Mucosa of stomach (tissue), 1 donor: ENCODE data around the gene NAA40.

Source experiments
- H3K27me3 ChIP-seq: one replicate; pipeline ENCODE4 v1.7.0; 2013; ENCODE audit warnings: mild to moderate bottlenecking, low read length; ENCODE audit not compliant: control insufficient read depth, insufficient read depth
- H3K36me3 ChIP-seq: one replicate; pipeline ENCODE4 v1.7.0; 2013; ENCODE audit warnings: low read length; ENCODE audit not compliant: control insufficient read depth, insufficient read depth
- H3K4me1 ChIP-seq: one replicate; pipeline ENCODE4 v1.7.0; 2013; ENCODE audit warnings: mild to moderate bottlenecking, low read length; ENCODE audit not compliant: control insufficient read depth, insufficient read depth
- H3K4me3 ChIP-seq: one replicate; pipeline ENCODE4 v1.7.0; 2013; ENCODE audit warnings: low read length
- H3K9ac ChIP-seq: one replicate; pipeline ENCODE4 v1.7.0; 2013; ENCODE audit warnings: mild to moderate bottlenecking, low read length, moderate library complexity
- H3K9me3 ChIP-seq: one replicate; pipeline ENCODE4 v1.7.0; 2013; ENCODE audit warnings: mild to moderate bottlenecking, low read length, moderate library complexity; ENCODE audit not compliant: control insufficient read depth
- donor health status: Pancreatic carcinoma.

NAA40 gene

GRCh38 chr11:63979426-63979825 is 40.6 kb downstream of the NAA40 start:
- no peaks in the 10 kb centered on the region for H3K9me3 ChIP-seq
- H3K4me3 ChIP-seq = no peak overlapping the region
- H3K27me3 ChIP-seq = no peaks in the 10 kb centered on the region
- H3K4me1 ChIP-seq = peaks cover 26% of the 10 kb centered on the region
- no peaks in the 10 kb centered on the region for H3K36me3 ChIP-seq
- H3K9ac ChIP-seq = peak overlapping the region; percentile 3

DNA sequence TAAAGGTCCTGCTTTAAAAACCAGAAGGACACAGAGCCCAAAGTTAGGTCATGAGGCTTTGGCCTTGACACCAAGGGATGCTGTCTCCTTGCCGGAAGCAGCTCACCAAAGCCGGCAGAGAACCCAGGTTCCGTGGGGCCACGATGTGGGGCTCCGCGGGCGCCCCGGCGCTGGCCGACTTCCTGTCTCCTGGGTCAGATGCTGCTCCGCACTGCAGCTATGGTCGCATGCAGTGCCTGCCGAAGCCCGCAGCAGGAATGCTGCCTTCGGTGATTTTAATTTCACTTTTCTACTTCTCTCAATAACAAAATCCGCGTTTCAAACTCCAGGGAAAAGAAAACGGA is 47.0 kb downstream of the NAA40 start:
- no peaks in the 10 kb centered on the region for H3K27me3 ChIP-seq
- no peaks in the 10 kb centered on the region for H3K36me3 ChIP-seq
- H3K9me3 ChIP-seq = no peaks in the 10 kb centered on the region
- peak overlapping the region; percentile 65 for H3K4me3 ChIP-seq
- peaks cover 11% of the 10 kb centered on the region for H3K4me1 ChIP-seq
- H3K9ac ChIP-seq = peak overlapping the region; percentile 87

DNA sequence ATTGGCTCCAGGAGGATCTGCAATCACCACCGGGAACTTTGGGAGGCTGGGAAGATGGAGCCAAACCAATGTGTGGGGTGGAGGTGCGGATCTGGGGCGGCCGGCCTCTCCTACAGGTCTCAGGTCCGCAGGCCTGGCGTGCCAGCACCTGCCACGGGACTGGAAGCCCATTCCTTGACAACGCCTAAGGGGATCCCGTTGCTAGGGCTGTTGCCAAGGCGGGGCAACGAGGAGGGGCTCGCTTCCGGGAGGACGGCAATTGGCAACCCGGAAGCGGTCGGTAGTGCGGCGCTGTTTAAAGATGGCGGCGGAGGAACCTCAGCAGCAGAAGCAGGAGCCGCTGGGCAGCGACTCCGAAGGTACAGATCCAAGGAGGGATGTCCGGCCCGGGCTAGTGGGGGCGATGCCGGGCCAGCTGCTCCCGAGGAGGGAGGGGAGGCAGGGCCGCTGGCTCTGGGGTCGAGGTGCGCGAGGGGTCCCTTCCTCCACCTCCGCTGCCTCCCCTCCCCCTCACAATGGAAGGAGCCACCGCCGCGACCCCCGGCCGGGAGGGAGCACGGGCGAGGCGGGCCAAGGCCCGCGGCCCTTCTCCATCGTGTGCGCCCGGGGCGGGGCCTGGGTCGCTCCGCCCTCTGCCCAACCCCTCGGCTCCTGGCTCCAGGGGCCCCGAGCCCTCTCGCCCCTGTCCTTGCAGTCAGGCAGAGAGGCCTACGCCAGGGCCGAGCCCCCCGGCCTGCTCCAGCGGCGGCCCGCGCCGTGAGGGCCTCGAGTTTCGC is 47.5 kb downstream of the NAA40 start, which contains the start of gene OTUB1:
Gene OTUB1 (plus strand): TSS at position 283 of the 776 bp plus-strand sequence. CDS start 19 bp downstream, at position 302.
- no peaks in the 10 kb centered on the region for H3K9me3 ChIP-seq
- peaks cover 11% of the 10 kb centered on the region for H3K4me1 ChIP-seq
- H3K27me3 ChIP-seq = no peaks in the 10 kb centered on the region
- no peaks in the 10 kb centered on the region for H3K36me3 ChIP-seq
- peak within 1 kb of the TSS; percentile 65 for H3K4me3 ChIP-seq
- peak within 1 kb of the TSS; percentile 87 for H3K9ac ChIP-seq

GRCh38 chr11:63986932-63987513 is 48.2 kb downstream of the NAA40 start:
- no peaks in the 10 kb centered on the region for H3K9me3 ChIP-seq
- H3K27me3 ChIP-seq = no peaks in the 10 kb centered on the region
- peak overlapping the region; percentile 65 for H3K4me3 ChIP-seq
- peak overlapping the region; percentile 87 for H3K9ac ChIP-seq
- peaks cover 11% of the 10 kb centered on the region for H3K4me1 ChIP-seq
- H3K36me3 ChIP-seq = no peaks in the 10 kb centered on the region

DNA sequence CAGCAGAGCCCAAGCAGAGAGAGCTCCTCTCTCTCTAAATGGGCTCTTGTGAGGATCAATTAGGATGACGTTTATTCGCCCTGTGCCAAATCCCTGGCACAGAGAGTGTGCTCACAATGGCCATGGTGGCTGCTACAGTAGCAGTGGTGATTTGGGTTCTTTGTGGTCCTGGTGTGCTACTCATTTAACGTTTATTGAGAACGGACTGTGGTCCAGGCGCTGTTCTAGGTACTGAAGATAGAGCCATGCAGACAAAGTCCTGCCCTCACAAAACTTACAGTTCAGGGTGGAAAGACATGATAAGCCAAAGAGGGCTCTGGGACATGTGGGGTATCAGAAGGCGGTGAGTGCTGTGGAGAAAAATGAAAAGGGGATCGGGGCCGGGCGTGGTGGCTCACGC is 52.8 kb downstream of the NAA40 start:
- Histone ChIP-seq H3K9ac (no peak overlapping the region), H3K4me1 (peaks cover 6% of the 10 kb centered on the region), H3K9me3 (no peaks in the 10 kb centered on the region), H3K36me3 (no peaks in the 10 kb centered on the region), H3K4me3 (no peak overlapping the region), H3K27me3 (no peaks in the 10 kb centered on the region)

DNA sequence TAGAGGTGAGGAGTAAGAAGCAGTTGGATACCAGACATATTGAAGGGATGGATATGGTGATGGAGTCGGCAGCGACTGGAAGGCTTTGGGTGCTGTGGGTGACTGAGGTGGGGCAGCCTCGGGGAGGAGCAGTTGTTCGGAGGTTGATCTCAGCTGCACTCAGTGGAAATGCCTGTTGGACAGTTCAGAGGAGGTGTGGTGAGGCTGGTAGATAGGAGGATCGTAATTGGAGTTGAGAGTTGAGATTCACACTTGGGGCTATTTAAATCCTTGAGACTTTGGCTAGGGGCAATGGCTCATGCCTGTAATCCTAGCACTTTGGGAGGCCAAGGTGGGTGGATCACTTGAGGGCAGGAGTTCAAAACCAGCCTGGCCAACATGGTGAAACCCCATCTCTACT is 54.3 kb downstream of the NAA40 start:
- no peaks in the 10 kb centered on the region for H3K4me1 ChIP-seq
- no peaks in the 10 kb centered on the region for H3K27me3 ChIP-seq
- H3K36me3 ChIP-seq = no peaks in the 10 kb centered on the region
- no peak overlapping the region for H3K4me3 ChIP-seq
- no peaks in the 10 kb centered on the region for H3K9me3 ChIP-seq
- H3K9ac ChIP-seq = no peak overlapping the region

- Histone ChIP-seq H3K4me3 (no peak overlapping the region), H3K27me3 (no peaks in the 10 kb centered on the region), H3K4me1 (peaks cover 2% of the 10 kb centered on the region), H3K36me3 (no peaks in the 10 kb centered on the region), H3K9ac (no peak overlapping the region), H3K9me3 (no peaks in the 10 kb centered on the region)
These were observed 55.2 kb downstream of the NAA40 start for GRCh38 chr11:63993993-63994392.

DNA sequence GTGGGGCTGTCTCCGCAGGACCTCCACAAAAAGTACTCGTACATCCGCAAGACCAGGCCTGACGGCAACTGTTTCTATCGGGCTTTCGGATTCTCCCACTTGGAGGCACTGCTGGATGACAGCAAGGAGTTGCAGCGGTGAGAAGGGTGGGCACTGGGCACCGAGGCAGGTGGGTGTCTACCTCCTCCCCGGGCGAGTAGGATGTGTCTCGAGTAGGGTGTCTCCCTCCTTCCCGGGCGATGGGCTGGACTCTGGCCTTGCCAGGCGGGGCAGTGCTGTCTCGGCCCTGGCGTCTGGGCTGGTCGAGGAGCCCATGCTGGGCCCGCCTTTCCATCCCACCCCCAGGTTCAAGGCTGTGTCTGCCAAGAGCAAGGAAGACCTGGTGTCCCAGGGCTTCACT is 57.7 kb downstream of the NAA40 start:
- Histone ChIP-seq H3K9me3 (no peaks in the 10 kb centered on the region), H3K36me3 (no peaks in the 10 kb centered on the region), H3K27me3 (peaks cover 10% of the 10 kb centered on the region), H3K9ac (no peak overlapping the region), H3K4me1 (peaks cover 20% of the 10 kb centered on the region), H3K4me3 (no peak overlapping the region)

GRCh38 chr11:63997104-63997700 is 58.4 kb downstream of the NAA40 start:
- H3K4me1 ChIP-seq = peaks cover 20% of the 10 kb centered on the region
- peaks cover 10% of the 10 kb centered on the region for H3K27me3 ChIP-seq
- H3K9me3 ChIP-seq = no peaks in the 10 kb centered on the region
- H3K36me3 ChIP-seq = no peaks in the 10 kb centered on the region
- H3K9ac ChIP-seq = no peak overlapping the region
- no peak overlapping the region for H3K4me3 ChIP-seq

DNA sequence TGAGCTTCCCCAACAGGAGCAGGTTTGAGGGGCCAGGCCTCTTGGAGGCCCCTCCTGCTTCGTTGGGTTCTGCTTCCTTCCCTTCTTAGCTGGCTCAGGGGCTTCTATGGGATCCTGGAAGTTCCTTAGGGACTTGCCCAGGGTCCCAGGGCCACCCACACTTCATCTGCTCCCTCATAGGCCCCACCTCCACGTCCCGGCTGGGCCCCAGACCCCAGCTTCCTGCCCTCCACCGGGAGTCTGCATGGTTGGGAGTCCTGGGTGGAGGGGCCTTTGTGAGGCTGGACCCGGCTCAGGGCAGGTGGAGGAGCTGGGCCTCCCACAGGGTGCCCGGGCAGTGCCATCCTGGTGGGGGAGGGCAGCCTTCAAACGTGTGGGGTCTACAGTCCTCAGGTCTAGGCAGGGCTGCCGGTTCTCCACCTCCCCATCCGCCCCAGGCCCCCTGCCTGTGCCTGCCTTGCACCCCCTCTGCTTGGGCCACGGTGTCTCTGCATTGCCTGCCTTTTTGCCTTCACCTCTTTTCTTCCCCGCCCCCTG is 59.1 kb downstream of the NAA40 start:
- Histone ChIP-seq H3K27me3 (peaks cover 10% of the 10 kb centered on the region), H3K4me3 (no peak overlapping the region), H3K9ac (no peak overlapping the region), H3K9me3 (no peaks in the 10 kb centered on the region), H3K36me3 (no peaks in the 10 kb centered on the region), H3K4me1 (peaks cover 20% of the 10 kb centered on the region)

DNA sequence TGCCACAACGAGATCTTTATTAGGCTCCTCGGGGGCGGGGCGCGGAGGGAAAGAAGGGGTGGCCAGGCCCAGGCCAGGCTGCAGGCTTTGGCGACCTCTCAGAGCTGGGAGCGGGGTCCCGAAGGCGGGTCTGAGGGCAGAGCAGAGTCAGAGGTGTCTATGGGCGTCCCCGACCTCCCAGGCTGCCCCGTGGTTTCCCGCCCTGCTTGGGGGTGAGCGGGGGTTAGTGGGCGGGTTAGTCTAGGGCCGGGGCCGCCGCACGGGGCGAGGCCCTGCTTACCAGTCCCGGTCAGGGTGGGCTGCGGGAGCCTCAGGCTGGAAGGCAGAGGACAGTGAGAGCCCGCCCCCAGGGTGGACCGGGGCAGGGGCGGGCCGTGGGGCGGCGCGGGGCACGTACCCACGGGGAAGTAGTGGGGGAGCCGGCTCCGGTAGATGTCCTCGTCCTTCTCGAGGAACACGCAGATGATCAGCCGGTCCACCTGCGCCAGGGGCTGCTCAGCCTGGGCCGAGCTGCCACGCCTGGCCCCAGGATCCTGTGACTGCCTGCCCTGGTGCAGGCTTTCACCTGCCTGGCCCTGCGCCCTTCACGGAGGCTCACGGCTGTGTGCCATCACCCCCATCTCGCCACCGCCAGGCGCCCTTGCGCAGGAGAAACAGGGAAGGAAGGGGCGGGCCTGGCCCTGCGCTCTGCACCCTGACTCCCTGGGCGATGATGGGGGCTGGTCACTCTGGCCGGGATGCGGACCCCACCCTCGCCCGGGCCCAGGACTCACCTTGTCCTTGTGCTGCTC is 60.0 kb downstream of the NAA40 start:
- H3K4me3 ChIP-seq = no peak overlapping the region
- H3K36me3 ChIP-seq = no peaks in the 10 kb centered on the region
- H3K9ac ChIP-seq = no peak overlapping the region
- peaks cover 20% of the 10 kb centered on the region for H3K4me1 ChIP-seq
- H3K27me3 ChIP-seq = peaks cover 10% of the 10 kb centered on the region
- no peaks in the 10 kb centered on the region for H3K9me3 ChIP-seq
